ENCODE measurements around the gene COL4A6.

DNA sequence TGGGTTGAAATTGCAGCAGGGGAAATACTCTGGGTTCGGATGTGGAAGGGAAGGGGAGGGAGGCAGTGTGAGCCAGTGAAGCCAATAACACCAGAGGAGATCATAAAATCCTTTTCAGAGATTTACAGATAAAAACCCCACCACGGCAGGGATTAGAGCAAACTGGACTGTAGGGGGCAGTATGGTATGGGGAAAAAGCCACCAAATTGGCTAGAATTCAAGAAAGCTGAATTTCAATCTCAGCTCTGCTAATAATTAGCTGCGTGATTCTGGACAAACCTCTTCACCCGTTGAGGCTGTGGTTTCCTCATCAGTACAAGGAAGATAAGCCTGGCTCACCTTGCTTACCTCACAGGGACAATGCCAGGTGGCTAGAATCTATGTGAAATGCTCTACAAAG is 238.5 kb downstream of the COL4A6 start:
- TF ChIP-seq EZH2phosphoT487 (conservative IDR thresholded peaks at IDR 0.05; ENCODE audit: low read length) (no peak), CTCF (IDR thresholded peaks at IDR 0.05; ENCODE audit: insufficient read depth, low read length, poor library complexity, severe bottlenecking) (peak; percentile 27)
